ENCODE measurements around the gene PSKH1.

The PSKH1 gene

GRCh38 chr16:67868290-67868689 lies 24.8 kb upstream of the PSKH1 start:
- no peak for TF ChIP-seq CTCF (IDR thresholded peaks at IDR 0.05; ENCODE audit: low read length, missing control alignments)
- no peak overlapping the region for H3K4me3 ChIP-seq (replicated peaks; ENCODE audit: low read depth, low read length)
- no peak for DNase-seq (ENCODE audit: low read depth)

- no peak for TF ChIP-seq CTCF (IDR thresholded peaks at IDR 0.05; ENCODE audit: low read length, missing control alignments)
- no peak overlapping the region for H3K4me3 ChIP-seq (replicated peaks; ENCODE audit: low read depth, low read length)
- no peak for DNase-seq (ENCODE audit: low read depth)
Observed at GRCh38 chr16:67869653-67870052, 23.4 kb upstream of the PSKH1 start.

DNA sequence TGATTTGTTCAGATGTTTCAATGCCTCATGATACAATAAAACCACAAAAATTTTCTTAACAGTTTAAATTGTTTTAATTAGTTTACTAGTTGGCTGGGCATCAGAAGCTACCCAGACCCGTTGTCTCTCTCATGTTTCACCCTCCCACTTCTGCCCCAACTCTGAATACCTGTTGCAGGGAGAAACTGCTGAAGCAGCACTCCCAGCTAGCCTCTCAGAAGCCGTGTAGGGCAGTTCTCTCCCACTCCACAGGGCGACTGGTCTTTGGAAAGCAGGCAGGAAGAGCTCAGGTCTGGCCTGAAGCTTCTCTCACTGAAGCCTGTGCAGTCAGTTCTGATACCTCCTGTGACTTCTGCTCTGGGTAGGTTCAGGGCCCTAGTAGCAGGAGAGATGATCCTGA lies 21.8 kb upstream of the PSKH1 start:
- no peak overlapping the region for H3K4me3 ChIP-seq (replicated peaks; ENCODE audit: low read depth, low read length)
- TF ChIP-seq CTCF (IDR thresholded peaks at IDR 0.05; ENCODE audit: low read length, missing control alignments) = no peak
- no peak for DNase-seq (ENCODE audit: low read depth)

GRCh38 chr16:67872131-67872630 lies 20.9 kb upstream of the PSKH1 start:
- TF ChIP-seq CTCF (IDR thresholded peaks at IDR 0.05; ENCODE audit: low read length, missing control alignments) = no peak
- no peak overlapping the region for H3K4me3 ChIP-seq (replicated peaks; ENCODE audit: low read depth, low read length)
- no peak for DNase-seq (ENCODE audit: low read depth)

GRCh38 chr16:67872631-67873434 lies 20.2 kb upstream of the PSKH1 start, which contains the start of gene EDC4:
TSS of gene EDC4 (plus strand) at chr16:67873052. CDS start at chr16:67873262, 210 bp downstream.
- DNase-seq (ENCODE audit: low read depth) = peak; percentile 81
- H3K4me3 ChIP-seq (replicated peaks; ENCODE audit: low read depth, low read length) = peak within 1 kb of the TSS; percentile 88
- no peak for TF ChIP-seq CTCF (IDR thresholded peaks at IDR 0.05; ENCODE audit: low read length, missing control alignments)

DNA sequence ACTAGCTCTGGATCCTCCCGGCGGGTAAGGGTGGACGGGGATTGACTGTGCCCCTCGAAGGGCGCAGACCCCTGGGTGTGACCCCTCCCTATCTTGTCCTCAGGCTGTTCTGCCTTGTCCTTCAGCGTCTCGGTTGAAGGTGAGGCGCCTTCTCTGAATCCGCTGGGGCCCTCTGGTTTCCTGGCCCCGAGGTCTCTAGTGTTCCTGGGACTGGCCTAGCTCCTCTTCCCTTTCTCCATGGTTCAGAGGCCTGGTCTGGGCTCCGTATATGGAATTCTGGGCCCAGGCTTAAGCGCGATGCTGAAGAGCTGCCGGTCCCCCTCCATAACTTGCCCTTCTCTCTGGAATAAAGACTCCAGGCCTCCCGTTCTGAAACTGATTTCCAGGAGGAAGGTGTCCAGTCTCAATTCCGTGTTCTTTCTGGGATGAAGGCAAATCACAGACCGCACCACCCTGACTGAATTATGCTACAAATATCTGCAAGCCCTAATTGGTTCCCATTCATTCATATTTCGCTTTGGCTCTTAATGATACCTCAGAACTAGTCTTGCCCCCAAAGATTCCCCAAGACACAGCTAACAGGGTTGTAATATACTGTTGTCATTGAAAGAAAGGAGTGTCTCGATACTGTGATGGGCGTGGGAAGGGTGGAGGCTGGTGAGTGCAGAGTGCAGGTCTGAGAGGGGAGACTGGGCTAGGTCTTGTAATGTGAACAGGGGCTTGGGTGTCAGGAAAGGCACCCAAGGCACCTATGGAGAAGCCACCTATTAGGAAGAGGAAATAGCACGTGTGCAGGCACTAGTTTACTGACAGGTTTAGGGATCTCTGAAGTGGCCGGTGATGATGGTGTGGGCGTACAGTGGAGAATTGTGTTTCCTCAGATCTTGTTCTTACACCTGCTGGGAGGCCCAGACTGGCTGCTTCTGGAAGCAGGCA lies 19.4 kb upstream of the PSKH1 start:
- DNase-seq (ENCODE audit: low read depth) = no peak
- peak overlapping the region; percentile 88 for H3K4me3 ChIP-seq (replicated peaks; ENCODE audit: low read depth, low read length)
- TF ChIP-seq CTCF (IDR thresholded peaks at IDR 0.05; ENCODE audit: low read length, missing control alignments) = no peak

Data from fibroblast of pulmonary artery (primary cell).